HepG2 (cell line): Measurements from ENCODE around the gene VPS50. TPM values are rescaled to one million over a fixed set of nuclear protein-coding genes. Genes with fewer than 3 reads are reported as not detected.

Experiments used
- ATAC-seq: fragments of 200-7000 bp; cut with Tn5 transposase; 3 replicates; pipeline ENCODE4 v1.9.1; 2020; ENCODE audit warnings: mild to moderate bottlenecking, moderate library complexity
- BruUV-seq: library from RNA; stranded (reverse); fragments of 400-500 nt; replicated peaks from 2 replicates; lab custom pipeline; 2021; lab: Mats Ljungman, UMichigan
- CTCF ChIA-PET: fragments of 300-600 bp; formaldehyde crosslinking; extraction: SDS; loops from one replicate; lab custom pipeline; 2021; ENCODE audit warnings: low total read pairs, inconsistent platforms, low intra/inter-chr PET ratio; lab: Yijun Ruan, JAX
- POLR2A ChIA-PET: fragments of 350-600 bp; sonication (Branson Sonifier 250); formaldehyde crosslinking; loops from one replicate; lab custom pipeline; 2020; ENCODE audit warnings: antibody characterized with exemption, inconsistent platforms; lab: Yijun Ruan, JAX
- DNase-seq: peaks from one replicate; pipeline ENCODE4 v3.0.0-alpha.2; 2015; ENCODE audit warnings: low spot score
- FAIRE-seq: peaks from 3 replicates; lab custom pipeline; 2011; peaks lifted over from hg19 to GRCh38; lab: Jason Lieb, UNC
- H2AFZ ChIP-seq: one replicate; pipeline ENCODE4 v1.6.1; 2011; ENCODE audit warnings: low read length, inconsistent platforms
- H3K27ac ChIP-seq: fragments of 300-600 bp; 3 replicates; pipeline ENCODE4 v1.8.0; 2011; ENCODE audit warnings: mixed run types, mild to moderate bottlenecking, mixed read lengths, low read length, inconsistent platforms; ENCODE audit not compliant: insufficient read depth; ENCODE audit errors: extremely low read length
- H3K27me3 ChIP-seq, 2 experiments: fragments of 200-600 bp in 1 of 2; 2 replicates in 1 of 2; 3 replicates in 1 of 2; pipeline versions ENCODE4 v1.6.0 to v1.8.0; 2011; ENCODE audit warnings: low read length in 2 of 2, mild to moderate bottlenecking in 2 of 2, moderate library complexity in 2 of 2, inconsistent platforms in 1 of 2; ENCODE audit not compliant: insufficient read depth in 2 of 2, control insufficient read depth in 1 of 2
- H3K36me3 ChIP-seq, 2 experiments: fragments of 200-600 bp in 1 of 2; replicated peaks in 1 of 2; 2 replicates in 1 of 2; 3 replicates in 1 of 2; pipeline versions ENCODE4 v1.5.1 to v1.8.0; 2011; ENCODE audit warnings: low read length in 2 of 2, inconsistent platforms in 1 of 2; ENCODE audit not compliant: insufficient read depth in 2 of 2, control insufficient read depth in 1 of 2
- H3K4me1 ChIP-seq: 2 replicates; pipeline ENCODE4 v1.5.1; 2012; ENCODE audit warnings: low read length, inconsistent platforms; ENCODE audit not compliant: insufficient read depth
- H3K4me2 ChIP-seq: 2 replicates; pipeline ENCODE4 v1.6.0; 2011; ENCODE audit warnings: low read depth, low read length, inconsistent platforms
- H3K4me3 ChIP-seq, 3 experiments: fragments of 200-600 bp in 1 of 3; sonication (generic), shearing (Covaris generic) in 1 of 3; replicated peaks in 1 of 3; 2 replicates each; pipeline ENCODE4 v1.5.1; 2011 to 2016; ENCODE audit warnings: low read length in 3 of 3, inconsistent platforms in 2 of 3, low read depth in 2 of 3, mild to moderate bottlenecking in 2 of 3, control low read depth in 1 of 3, mixed read lengths in 1 of 3; ENCODE audit not compliant: insufficient read depth in 1 of 3
- H3K79me2 ChIP-seq: one replicate; pipeline ENCODE4 v1.6.1; 2011; ENCODE audit warnings: low read length, inconsistent platforms; ENCODE audit not compliant: insufficient read depth
- H3K9ac ChIP-seq: 2 replicates; pipeline ENCODE4 v1.6.0; 2011; ENCODE audit warnings: mild to moderate bottlenecking, low read depth, low read length, inconsistent platforms; ENCODE audit not compliant: insufficient read depth
- H3K9me3 ChIP-seq: 2 replicates; pipeline ENCODE4 v1.5.1; 2012; ENCODE audit warnings: mild to moderate bottlenecking, low read length
- H4K20me1 ChIP-seq: 2 replicates; pipeline ENCODE4 v1.6.0; 2011; ENCODE audit warnings: inconsistent platforms, mild to moderate bottlenecking, low read length, moderate library complexity; ENCODE audit not compliant: insufficient read depth
- ARHGAP35 ChIP-seq: sonication (generic); formaldehyde crosslinking; IDR thresholded peaks from 2 replicates; pipeline ENCODE4 v1.9.0; 2022; ENCODE audit warnings: mild to moderate bottlenecking, inconsistent platforms, moderate library complexity, missing genetic modification reagents, borderline replicate concordance
- DZIP1 ChIP-seq: sonication (generic); formaldehyde crosslinking; IDR thresholded peaks from 2 replicates; pipeline ENCODE4 v1.5.0; 2020; ENCODE audit warnings: mild to moderate bottlenecking, missing genetic modification reagents
- LBX2 ChIP-seq: sonication (generic); formaldehyde crosslinking; IDR thresholded peaks from 2 replicates; pipeline ENCODE4 v1.5.0; 2020; ENCODE audit warnings: missing genetic modification reagents, mild to moderate bottlenecking, borderline replicate concordance
- MAFF ChIP-seq: IDR thresholded peaks from 2 replicates; pipeline ENCODE4 v1.6.1; 2011; ENCODE audit warnings: low read depth, low read length, improper control_type of control experiment
- MAFK ChIP-seq, 2 experiments: IDR thresholded peaks in 1 of 2; conservative IDR thresholded peaks in 1 of 2; 2 replicates each; pipeline ENCODE4 v1.6.1; 2011; ENCODE audit warnings: improper control_type of control experiment in 2 of 2, low read length in 2 of 2
- PLRG1 ChIP-seq: fragments of 450-650 bp; conservative IDR thresholded peaks from 2 replicates; pipeline ENCODE4 v1.6.1; 2016
- ZBTB7A ChIP-seq: sonication (generic); formaldehyde crosslinking; IDR thresholded peaks from 2 replicates; pipeline ENCODE4 v1.8.0; 2022; ENCODE audit warnings: mild to moderate bottlenecking, missing genetic modification reagents
- ZNF138 ChIP-seq: sonication (generic); formaldehyde crosslinking; IDR thresholded peaks from 2 replicates; pipeline ENCODE4 v1.5.0; 2020; ENCODE audit warnings: mild to moderate bottlenecking, low read depth, missing genetic modification reagents
- ZNF224 ChIP-seq: sonication (generic); formaldehyde crosslinking; IDR thresholded peaks from 2 replicates; pipeline ENCODE4 v1.5.0; 2020; ENCODE audit warnings: mild to moderate bottlenecking, missing genetic modification reagents
- ZNF251 ChIP-seq: sonication (generic); formaldehyde crosslinking; IDR thresholded peaks from 2 replicates; pipeline ENCODE4 v1.9.0; 2021; ENCODE audit warnings: mild to moderate bottlenecking, missing genetic modification reagents
- ZNF30 ChIP-seq: sonication (generic); formaldehyde crosslinking; IDR thresholded peaks from 2 replicates; pipeline ENCODE4 v1.5.0; 2020; ENCODE audit warnings: mild to moderate bottlenecking, missing genetic modification reagents
- ZNF326 ChIP-seq: sonication (generic); formaldehyde crosslinking; IDR thresholded peaks from 2 replicates; pipeline ENCODE4 v1.4.0; 2020; ENCODE audit warnings: missing genetic modification reagents, borderline replicate concordance
- ZNF354B ChIP-seq: sonication (generic); formaldehyde crosslinking; IDR thresholded peaks from 2 replicates; pipeline ENCODE4 v1.8.0; 2022; ENCODE audit warnings: mild to moderate bottlenecking, missing genetic modification reagents
- ZNF451 ChIP-seq: sonication (generic); formaldehyde crosslinking; IDR thresholded peaks from 2 replicates; pipeline ENCODE4 v1.5.0; 2020; ENCODE audit warnings: mild to moderate bottlenecking, missing genetic modification reagents
- WGBS: methylation state at CpG from one replicate; pipeline ENCODE4 v1.1.6; 2017; ENCODE audit warnings: low lambda C conversion rate; 5-methylcytosine and 5-hydroxymethylcytosine counted together
- in situ Hi-C: cut with HindIII; loops from 2 replicates; pipeline ENCODE4 v1.10.0; 2017; ENCODE audit warnings: low pct_unique_long_range_greater_than_20kb; ENCODE audit not compliant: extremely low pct_ligation_motif_present
- intact Hi-C: fragments of 100-400 bp; cut with micrococcal nuclease; formaldehyde crosslinking; loops from one replicate; pipeline ENCODE4 v1.10.0; 2022; ENCODE audit not compliant: unreplicated experiment
- polyA plus RNA-seq, 8 experiments: library from polyadenylated mRNA; depleted of rRNA in 3 of 8; stranded (reverse) in 7 of 8; unstranded in 1 of 8; fragments of >200 nt; fragmentation: Illumina TruSeq in 4 of 8; extraction: Trizol in 4 of 8; gene quantifications; 2 replicates each; pipeline versions ENCODE4 v1.2.1 to v1.2.3, GENCODE V29; 2011 to 2016; ENCODE audit warnings: low read depth in 4 of 8, missing spikeins in 1 of 8, mixed read lengths in 1 of 8; ENCODE audit not compliant: insufficient read depth in 1 of 8
- total RNA-seq, 5 experiments: library from RNA; depleted of rRNA; stranded (reverse); fragments of >200 nt; fragmentation: Illumina TruSeq; extraction: Trizol; gene quantifications; 2 replicates each; pipeline ENCODE4 v1.2.3, GENCODE V29; 2016; ENCODE audit warnings: low read depth in 1 of 5
- TF ChIP-seq, protein P1 (sequence below): IDR thresholded peaks from 2 replicates; pipeline ENCODE4 v1.6.1; 2012; ENCODE audit warnings: low read length, improper control_type of control experiment

VPS50 gene
- total and polyA plus RNA-seq, 2 of the 13 experiments (the other 11 are each of a cell fraction or from before 2014, with no cell fraction given) = 10.3 to 20.4 TPM

GRCh38 chr7:93366816-93367215 is 134.7 kb downstream of the VPS50 start:
- POLR2A ChIA-PET = no interaction called here
- Histone ChIP-seq H3K4me3 (no peak overlapping the region), H3K4me2 (no peak overlapping the region), H3K79me2 (no peaks in the 10 kb centered on the region), H2AFZ (no peak overlapping the region), H3K27me3 (no peaks in the 10 kb centered on the region), H3K9ac (no peak overlapping the region), H3K9me3 (no peaks in the 10 kb centered on the region), H3K36me3 (no peaks in the 10 kb centered on the region), H3K4me1 (peaks cover 6% of the 10 kb centered on the region), H4K20me1 (no peaks in the 10 kb centered on the region), H3K27ac (no peak overlapping the region)
- CTCF ChIA-PET = no interaction called here
- WGBS = 17% methylated on average over 2 of the region's 2 CpGs
- FAIRE-seq (no peak), ATAC-seq (no peak), DNase-seq (no peak)
- BruUV-seq = no TSS peak
- in situ Hi-C loops = no loop called here
- intact Hi-C loops = no loop called here
- TF ChIP-seq ZNF354B (CRISPR knock-in tag) = no peak
- TF ChIP-seq ARHGAP35 (CRISPR knock-in tag) = no peak
- TF ChIP-seq LBX2 (CRISPR knock-in tag) = no peak
- no peak for TF ChIP-seq ZNF138
- no peak for TF ChIP-seq ZNF30 (CRISPR knock-in tag)
- TF ChIP-seq MAFK (conservative IDR thresholded peaks at IDR 0.05 in 1 of 2, IDR thresholded peaks at IDR 0.05 in 1 of 2; ENCODE audit: low read length in 2 of 2) = peak; percentile 41 to 77; a peak in 3 of 4 replicates
- no peak for TF ChIP-seq ZNF451 (CRISPR knock-in tag)
- no peak for TF ChIP-seq ZNF326 (CRISPR knock-in tag)
- TF ChIP-seq MAFF = peak; percentile 56
- no peak for TF ChIP-seq PLRG1
- TF ChIP-seq ZNF224 (CRISPR knock-in tag) = no peak
- no peak for TF ChIP-seq ZNF251 (CRISPR knock-in tag)
- no peak for TF ChIP-seq ZBTB7A (CRISPR knock-in tag)
- TF ChIP-seq, protein P1, sequence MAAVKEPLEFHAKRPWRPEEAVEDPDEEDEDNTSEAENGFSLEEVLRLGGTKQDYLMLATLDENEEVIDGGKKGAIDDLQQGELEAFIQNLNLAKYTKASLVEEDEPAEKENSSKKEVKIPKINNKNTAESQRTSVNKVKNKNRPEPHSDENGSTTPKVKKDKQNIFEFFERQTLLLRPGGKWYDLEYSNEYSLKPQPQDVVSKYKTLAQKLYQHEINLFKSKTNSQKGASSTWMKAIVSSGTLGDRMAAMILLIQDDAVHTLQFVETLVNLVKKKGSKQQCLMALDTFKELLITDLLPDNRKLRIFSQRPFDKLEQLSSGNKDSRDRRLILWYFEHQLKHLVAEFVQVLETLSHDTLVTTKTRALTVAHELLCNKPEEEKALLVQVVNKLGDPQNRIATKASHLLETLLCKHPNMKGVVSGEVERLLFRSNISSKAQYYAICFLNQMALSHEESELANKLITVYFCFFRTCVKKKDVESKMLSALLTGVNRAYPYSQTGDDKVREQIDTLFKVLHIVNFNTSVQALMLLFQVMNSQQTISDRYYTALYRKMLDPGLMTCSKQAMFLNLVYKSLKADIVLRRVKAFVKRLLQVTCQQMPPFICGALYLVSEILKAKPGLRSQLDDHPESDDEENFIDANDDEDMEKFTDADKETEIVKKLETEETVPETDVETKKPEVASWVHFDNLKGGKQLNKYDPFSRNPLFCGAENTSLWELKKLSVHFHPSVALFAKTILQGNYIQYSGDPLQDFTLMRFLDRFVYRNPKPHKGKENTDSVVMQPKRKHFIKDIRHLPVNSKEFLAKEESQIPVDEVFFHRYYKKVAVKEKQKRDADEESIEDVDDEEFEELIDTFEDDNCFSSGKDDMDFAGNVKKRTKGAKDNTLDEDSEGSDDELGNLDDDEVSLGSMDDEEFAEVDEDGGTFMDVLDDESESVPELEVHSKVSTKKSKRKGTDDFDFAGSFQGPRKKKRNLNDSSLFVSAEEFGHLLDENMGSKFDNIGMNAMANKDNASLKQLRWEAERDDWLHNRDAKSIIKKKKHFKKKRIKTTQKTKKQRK = no peak
- no peak for TF ChIP-seq DZIP1 (CRISPR knock-in tag)
